GM18508 (cell line): ENCODE measurements around the gene PIRT.

Experiments used
- ATAC-seq: cut with Tn5 transposase; IDR thresholded peaks from one replicate; pipeline ENCODE4 v1.9.1; 2021; ENCODE audit warnings: moderate number of reproducible peaks; ENCODE audit not compliant: insufficient read depth, unreplicated experiment

The PIRT gene

GRCh38 chr17:10824874-10825273, 13.0 kb downstream of the PIRT start:
- no peak for ATAC-seq

- no peak for ATAC-seq
Observed at GRCh38 chr17:10821770-10822169, 16.1 kb downstream of the PIRT start.

- no peak for ATAC-seq
Observed at GRCh38 chr17:10821054-10821453, 16.8 kb downstream of the PIRT start.

GRCh38 chr17:10815319-10815718, 22.6 kb downstream of the PIRT start:
- ATAC-seq, result no peak

GRCh38 chr17:10814075-10814474, 23.8 kb downstream of the PIRT start:
- no peak for ATAC-seq

GRCh38 chr17:10812674-10813073, 25.2 kb downstream of the PIRT start:
- ATAC-seq, result no peak

GRCh38 chr17:10809605-10810004, 28.3 kb downstream of the PIRT start:
- ATAC-seq, result no peak

GRCh38 chr17:10807704-10808128, 30.2 kb downstream of the PIRT start:
- ATAC-seq, result no peak

GRCh38 chr17:10806545-10807262, 31.2 kb downstream of the PIRT start:
- no peak for ATAC-seq

- ATAC-seq, result no peak
Observed at GRCh38 chr17:10805911-10806310, 32.0 kb downstream of the PIRT start.

- ATAC-seq, result no peak
Observed at GRCh38 chr17:10804546-10804945, 33.3 kb downstream of the PIRT start.

GRCh38 chr17:10803830-10804475, 33.9 kb downstream of the PIRT start, which contains the start of gene TMEM238L:
Gene TMEM238L (minus strand): TSS chr17:10804099. CDS start chr17:10803963, 136 bp downstream.
- no peak for ATAC-seq

- ATAC-seq, result no peak
Observed at GRCh38 chr17:10803350-10803749, 34.5 kb downstream of the PIRT start.

GRCh38 chr17:10802496-10803284, 35.2 kb downstream of the PIRT start:
- ATAC-seq, result no peak

- ATAC-seq, result no peak
Observed at GRCh38 chr17:10799407-10799806, 38.5 kb downstream of the PIRT start.

GRCh38 chr17:10798910-10799309, 39.0 kb downstream of the PIRT start:
- ATAC-seq, result no peak

GRCh38 chr17:10798332-10798749, 39.5 kb downstream of the PIRT start:
- no peak for ATAC-seq

GRCh38 chr17:10797476-10798328, 40.2 kb downstream of the PIRT start:
- ATAC-seq, result no peak

GRCh38 chr17:10793816-10794215, 44.1 kb downstream of the PIRT start:
- no peak for ATAC-seq

GRCh38 chr17:10793256-10793655, 44.6 kb downstream of the PIRT start:
- no peak for ATAC-seq
